NCI-H1105 (cell line): Measurements from ENCODE around the gene FAM185A.
"Not testable (repeated sequence)": the region's sequence is repeated elsewhere in the genome, so short reads cannot be mapped to it uniquely, and the experiment has no call there.

Experiments
- DNase-seq: peaks from one replicate; lab custom pipeline; 2025; lab: John Stamatoyannopoulos, UW

The FAM185A gene

GRCh38 chr7:102748605-102749444, at the start of gene FAM185A:
FAM185A (plus strand) TSS chr7:102748999; CDS start chr7:102749208, 209 bp downstream.
- peak; percentile 99 for DNase-seq

- not testable (repeated sequence) for DNase-seq
These were observed 35.6 kb upstream of the FAM185A start for GRCh38 chr7:102713011-102713690.

GRCh38 chr7:102713691-102714080, 35.1 kb upstream of the FAM185A start:
- not testable (repeated sequence) for DNase-seq

- not testable (repeated sequence) for DNase-seq
These were observed 33.9 kb upstream of the FAM185A start for GRCh38 chr7:102714774-102715522.

- DNase-seq, result not testable (repeated sequence)
These were observed 33.1 kb upstream of the FAM185A start for GRCh38 chr7:102715718-102716117.

- DNase-seq, result not testable (repeated sequence)
These were observed 30.3 kb upstream of the FAM185A start for GRCh38 chr7:102718491-102718890.

GRCh38 chr7:102726170-102726569, 22.6 kb upstream of the FAM185A start:
- not testable (repeated sequence) for DNase-seq

GRCh38 chr7:102729670-102730069, 19.1 kb upstream of the FAM185A start:
- not testable (repeated sequence) for DNase-seq

- not testable (repeated sequence) for DNase-seq
These were observed 18.4 kb upstream of the FAM185A start for GRCh38 chr7:102730431-102730830.

GRCh38 chr7:102742002-102742771, 6.6 kb upstream of the FAM185A start:
- not testable (repeated sequence) for DNase-seq

- not testable (repeated sequence) for DNase-seq
These were observed 4.9 kb upstream of the FAM185A start for GRCh38 chr7:102743861-102744260.

GRCh38 chr7:102745494-102746288, 3.1 kb upstream of the FAM185A start:
- DNase-seq, result not testable (repeated sequence)

GRCh38 chr7:102749445-102749786, 617 bp downstream of the FAM185A start:
- not testable (repeated sequence) for DNase-seq

- not testable (repeated sequence) for DNase-seq
These were observed 9.4 kb downstream of the FAM185A start for GRCh38 chr7:102758227-102758626.

- DNase-seq, result not testable (repeated sequence)
These were observed 11.1 kb downstream of the FAM185A start for GRCh38 chr7:102759934-102760333.

GRCh38 chr7:102761234-102761633, 12.4 kb downstream of the FAM185A start:
- not testable (repeated sequence) for DNase-seq

GRCh38 chr7:102763295-102763905, 14.6 kb downstream of the FAM185A start:
- DNase-seq, result not testable (repeated sequence)

GRCh38 chr7:102769657-102770192, 20.9 kb downstream of the FAM185A start:
- not testable (repeated sequence) for DNase-seq

GRCh38 chr7:102770467-102770866, 21.7 kb downstream of the FAM185A start:
- DNase-seq, result not testable (repeated sequence)

GRCh38 chr7:102776217-102776616, 27.4 kb downstream of the FAM185A start:
- DNase-seq, result not testable (repeated sequence)
